Measurements from ENCODE around the gene LCNL1.

The LCNL1 gene

DNA sequence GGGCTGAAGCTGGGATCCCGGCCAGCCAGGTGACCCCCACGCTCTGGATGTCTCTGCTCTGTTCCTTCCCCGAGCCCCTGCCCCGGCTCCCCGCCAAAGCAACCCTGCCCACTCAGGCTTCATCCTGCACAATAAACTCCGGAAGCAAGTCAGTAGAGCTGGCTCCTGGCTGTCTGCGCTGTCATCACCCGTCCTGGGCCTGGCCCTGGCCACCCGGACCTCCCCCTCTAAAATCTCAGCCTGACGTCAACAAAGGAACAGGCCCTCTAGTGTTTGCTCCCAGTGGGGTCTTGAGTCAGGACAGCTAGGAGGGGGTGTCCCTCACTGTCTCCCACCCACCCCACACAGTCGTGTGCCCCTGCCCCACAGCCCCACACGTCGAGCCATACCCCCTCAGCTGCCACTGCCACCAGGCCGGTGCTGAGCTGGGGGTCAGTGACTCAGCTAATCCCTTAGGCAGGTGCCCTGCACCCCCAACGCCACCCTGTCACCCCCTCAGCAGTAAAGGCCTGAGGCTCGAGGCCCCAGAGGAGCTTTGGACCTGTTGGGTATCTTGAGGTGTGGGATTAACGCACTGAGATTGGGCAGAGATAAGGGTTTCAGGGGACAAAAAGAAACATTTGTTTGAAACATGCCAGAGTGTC is 1.1 kb upstream of the LCNL1 start:
- no peak overlapping the region for H3K4me3 ChIP-seq (ENCODE audit: low read depth, low read length)
- TF ChIP-seq, protein P1, sequence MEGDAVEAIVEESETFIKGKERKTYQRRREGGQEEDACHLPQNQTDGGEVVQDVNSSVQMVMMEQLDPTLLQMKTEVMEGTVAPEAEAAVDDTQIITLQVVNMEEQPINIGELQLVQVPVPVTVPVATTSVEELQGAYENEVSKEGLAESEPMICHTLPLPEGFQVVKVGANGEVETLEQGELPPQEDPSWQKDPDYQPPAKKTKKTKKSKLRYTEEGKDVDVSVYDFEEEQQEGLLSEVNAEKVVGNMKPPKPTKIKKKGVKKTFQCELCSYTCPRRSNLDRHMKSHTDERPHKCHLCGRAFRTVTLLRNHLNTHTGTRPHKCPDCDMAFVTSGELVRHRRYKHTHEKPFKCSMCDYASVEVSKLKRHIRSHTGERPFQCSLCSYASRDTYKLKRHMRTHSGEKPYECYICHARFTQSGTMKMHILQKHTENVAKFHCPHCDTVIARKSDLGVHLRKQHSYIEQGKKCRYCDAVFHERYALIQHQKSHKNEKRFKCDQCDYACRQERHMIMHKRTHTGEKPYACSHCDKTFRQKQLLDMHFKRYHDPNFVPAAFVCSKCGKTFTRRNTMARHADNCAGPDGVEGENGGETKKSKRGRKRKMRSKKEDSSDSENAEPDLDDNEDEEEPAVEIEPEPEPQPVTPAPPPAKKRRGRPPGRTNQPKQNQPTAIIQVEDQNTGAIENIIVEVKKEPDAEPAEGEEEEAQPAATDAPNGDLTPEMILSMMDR (IDR thresholded peaks at IDR 0.05; ENCODE audit: control insufficient read depth, extremely low read depth, insufficient read depth): no peak
- no peak for DNase-seq (ENCODE audit: low read depth)

DNA sequence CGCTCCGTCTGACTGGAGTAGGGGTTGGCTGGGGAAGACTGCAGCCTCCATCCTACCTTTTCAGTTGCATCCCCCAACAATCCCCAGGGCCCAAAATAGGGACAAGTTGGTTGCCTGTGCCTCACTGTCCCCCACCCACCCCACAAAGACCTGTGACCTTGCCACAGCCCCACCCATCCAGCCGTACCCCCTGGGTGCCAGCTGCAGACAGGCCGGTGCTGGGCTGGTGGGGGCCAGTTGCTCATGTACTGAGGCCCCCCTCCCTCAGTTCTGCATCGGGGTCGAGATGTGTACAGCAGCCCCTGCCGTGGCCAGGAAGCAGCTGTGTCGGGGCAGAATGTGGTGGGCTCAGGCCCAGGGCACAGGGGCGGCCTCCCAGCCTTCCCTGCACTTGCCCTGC is 374 bp downstream of the LCNL1 start:
- TF ChIP-seq, protein P1 (IDR thresholded peaks at IDR 0.05; ENCODE audit: control insufficient read depth, extremely low read depth, insufficient read depth): no peak
- no peak for DNase-seq (ENCODE audit: low read depth)
- H3K4me3 ChIP-seq (ENCODE audit: low read depth, low read length): no peak overlapping the region

DNA sequence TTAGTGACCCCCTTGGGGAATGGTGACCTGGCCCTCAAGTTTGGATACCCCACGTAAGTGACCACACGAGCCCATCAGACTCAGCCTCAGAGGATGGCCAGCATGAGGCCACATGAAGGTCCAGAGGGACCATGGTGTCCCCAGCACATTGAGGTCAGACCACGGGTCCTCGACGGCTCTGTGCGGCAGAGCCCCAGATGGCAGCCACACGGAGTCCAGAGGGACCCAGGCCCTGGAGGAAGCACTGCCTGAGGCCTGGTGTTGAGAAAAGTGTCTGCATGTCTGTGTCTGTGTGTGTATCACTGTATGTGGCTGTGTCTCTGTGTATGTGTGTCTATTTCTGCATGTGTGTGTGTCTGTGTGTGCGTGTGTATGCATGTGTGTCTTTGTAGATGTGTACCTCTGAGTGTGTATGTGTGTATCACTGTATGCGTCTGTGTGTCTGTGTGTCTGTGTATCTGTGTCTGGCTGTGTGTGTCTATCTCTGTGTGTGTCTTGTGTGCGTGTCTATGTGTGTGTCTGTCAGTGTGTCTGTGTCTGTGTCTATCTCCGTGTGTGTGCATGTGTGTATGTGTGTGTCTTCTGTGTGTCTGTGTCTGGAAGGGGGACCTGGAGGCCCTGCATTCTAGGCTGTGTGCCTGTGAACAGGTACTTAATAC is 992 bp downstream of the LCNL1 start:
- TF ChIP-seq, protein P1 (IDR thresholded peaks at IDR 0.05; ENCODE audit: control insufficient read depth, extremely low read depth, insufficient read depth): no peak

DNA sequence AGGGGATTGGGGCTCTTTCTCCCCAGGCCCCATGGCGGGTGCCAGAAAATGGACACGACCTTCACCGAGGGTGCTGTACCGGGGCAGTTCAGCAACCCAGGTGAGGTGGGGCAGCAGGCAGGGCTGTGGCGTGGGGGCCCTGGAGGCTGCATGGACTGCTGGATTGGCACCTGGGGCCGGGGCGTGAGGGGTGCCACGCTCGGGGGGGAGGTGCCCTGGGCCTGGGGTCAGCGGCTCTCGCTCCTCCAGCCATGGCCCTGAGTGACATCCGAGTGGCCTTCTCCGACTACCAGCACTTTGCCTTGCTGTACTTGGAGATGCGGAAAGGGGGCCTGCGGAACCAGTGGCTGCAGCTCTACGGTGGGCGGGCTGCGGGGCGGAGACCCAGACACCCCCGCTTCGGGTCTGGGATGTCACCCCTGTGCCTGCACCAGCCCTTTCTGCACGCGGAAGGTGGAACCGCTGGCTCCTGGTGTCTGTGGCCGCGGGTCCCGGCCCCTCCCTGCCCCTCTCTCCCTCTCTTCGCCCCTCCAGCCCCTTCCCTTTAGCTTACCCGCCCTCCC is 1.8 kb downstream of the LCNL1 start:
- TF ChIP-seq, protein P1 (IDR thresholded peaks at IDR 0.05; ENCODE audit: control insufficient read depth, extremely low read depth, insufficient read depth): no peak
- H3K4me3 ChIP-seq (ENCODE audit: low read depth, low read length): no peak overlapping the region
- DNase-seq (ENCODE audit: low read depth): no peak

More for the DNA sequence above, 992 bp downstream of the LCNL1 start:
- H3K4me3 ChIP-seq (ENCODE audit: low read depth, low read length): no peak overlapping the region
- no peak for DNase-seq (ENCODE audit: low read depth)

DNA sequence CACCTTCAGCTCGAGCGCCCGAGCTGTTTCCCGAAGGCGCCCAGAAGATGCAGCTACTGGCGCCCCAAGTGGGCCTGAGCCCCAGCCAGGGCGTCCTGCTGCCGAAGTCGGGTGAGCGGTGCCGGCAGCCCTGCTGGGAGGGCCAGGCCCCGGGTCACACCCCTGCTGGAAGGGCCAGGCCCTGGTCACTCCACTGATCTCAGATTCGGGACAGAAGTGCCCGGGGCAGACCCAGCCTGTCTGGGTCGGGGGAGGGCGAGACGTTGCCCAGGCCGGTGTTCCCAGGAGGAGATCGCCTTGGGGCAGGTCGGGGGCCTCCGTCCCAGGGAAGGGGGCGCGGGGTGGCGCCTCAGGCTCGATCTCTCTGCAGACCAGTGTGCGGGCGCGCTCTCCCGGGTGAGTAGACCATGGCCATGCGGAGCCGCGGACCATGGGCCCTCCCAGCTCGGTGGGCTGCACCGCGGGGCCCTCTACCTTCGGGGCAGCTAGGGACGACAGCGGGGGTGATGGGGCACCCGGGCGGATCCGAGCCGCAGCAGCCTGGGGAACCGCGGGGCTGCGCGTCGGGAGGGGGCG is 2.3 kb downstream of the LCNL1 start:
- no peak for DNase-seq (ENCODE audit: low read depth)
- H3K4me3 ChIP-seq (ENCODE audit: low read depth, low read length): no peak overlapping the region
- TF ChIP-seq, protein P1 (IDR thresholded peaks at IDR 0.05; ENCODE audit: control insufficient read depth, extremely low read depth, insufficient read depth): no peak

DNA sequence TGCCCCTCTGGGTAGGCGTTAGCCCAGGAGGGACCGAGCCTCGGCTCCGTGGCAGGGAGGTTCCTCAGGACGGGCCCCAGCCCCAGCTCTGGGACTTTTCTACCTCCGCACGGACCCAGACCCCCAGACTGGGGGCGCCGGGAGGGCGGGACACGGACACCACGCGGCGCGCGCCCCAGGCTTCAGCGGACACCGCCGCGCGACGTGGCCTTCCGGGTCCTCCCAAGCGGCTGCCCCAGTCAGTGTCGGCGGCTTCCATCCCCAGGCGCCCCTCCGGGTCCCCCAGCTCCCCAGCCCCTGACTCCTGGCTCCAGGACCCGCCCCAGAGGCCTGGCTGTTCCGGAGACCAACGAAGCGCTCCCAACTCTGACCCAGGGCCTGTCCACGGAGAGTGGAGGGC is 3.1 kb downstream of the LCNL1 start:
- no peak for DNase-seq (ENCODE audit: low read depth)
- TF ChIP-seq, protein P1 (IDR thresholded peaks at IDR 0.05; ENCODE audit: control insufficient read depth, extremely low read depth, insufficient read depth): no peak
- no peak overlapping the region for H3K4me3 ChIP-seq (ENCODE audit: low read depth, low read length)

All from LNCaP clone FGC (cell line).